MM.1S (cell line): Measurements from ENCODE around the gene STMN3.

ENCODE experiments used
- CTCF ChIP-seq: fragments of 300-600 bp; sonication (generic); IDR thresholded peaks from 2 replicates; pipeline ENCODE4 v1.5.1; 2016; ENCODE audit warnings: antibody characterized with exemption, low read length, mixed read lengths
- EZH2 ChIP-seq: fragments of 300-600 bp; sonication (generic); optimal IDR thresholded peaks from 2 replicates; pipeline ENCODE3; 2017; ENCODE audit warnings: low read depth, mild to moderate bottlenecking, antibody characterized with exemption, low read length, mixed read lengths
- EZH2phosphoT487 ChIP-seq: fragments of 300-600 bp; sonication (generic); IDR thresholded peaks from 2 replicates; pipeline ENCODE4 v1.6.1; 2018; ENCODE audit warnings: antibody characterized with exemption, low read length

- TF ChIP-seq EZH2, result no peak
- no peak for TF ChIP-seq CTCF
- no peak for TF ChIP-seq EZH2phosphoT487
These were observed 40.8 kb downstream of the STMN3 start for GRCh38 chr20:63612276-63612931.
